ENCODE measurements around the gene FAM219B.

DNA sequence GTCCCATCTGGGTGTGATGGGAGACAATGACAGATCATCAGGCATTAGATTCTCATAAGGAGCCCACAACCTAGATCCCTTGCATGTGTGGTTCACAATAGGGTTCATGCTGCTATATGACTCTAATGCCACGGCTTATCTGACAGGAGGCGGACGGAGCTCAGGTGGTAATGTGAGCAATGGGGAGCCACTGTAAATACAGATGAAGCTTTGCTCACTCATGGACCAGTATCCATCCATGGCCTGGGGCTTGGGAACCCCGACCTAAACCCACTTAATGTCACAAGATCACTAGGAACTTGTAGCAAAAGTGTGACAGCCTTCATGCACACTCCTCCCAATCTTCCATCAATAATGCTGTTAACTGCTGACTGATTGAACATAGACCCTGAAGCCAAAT, 2.0 kb upstream of the FAM219B start:
- TF ChIP-seq FOXK1 (CRISPR knock-in tag; IDR thresholded peaks at IDR 0.05), result no peak
- TF ChIP-seq ZNF532 (CRISPR knock-in tag; IDR thresholded peaks at IDR 0.05; ENCODE audit: borderline replicate concordance), result no peak
- TF ChIP-seq, protein P1, sequence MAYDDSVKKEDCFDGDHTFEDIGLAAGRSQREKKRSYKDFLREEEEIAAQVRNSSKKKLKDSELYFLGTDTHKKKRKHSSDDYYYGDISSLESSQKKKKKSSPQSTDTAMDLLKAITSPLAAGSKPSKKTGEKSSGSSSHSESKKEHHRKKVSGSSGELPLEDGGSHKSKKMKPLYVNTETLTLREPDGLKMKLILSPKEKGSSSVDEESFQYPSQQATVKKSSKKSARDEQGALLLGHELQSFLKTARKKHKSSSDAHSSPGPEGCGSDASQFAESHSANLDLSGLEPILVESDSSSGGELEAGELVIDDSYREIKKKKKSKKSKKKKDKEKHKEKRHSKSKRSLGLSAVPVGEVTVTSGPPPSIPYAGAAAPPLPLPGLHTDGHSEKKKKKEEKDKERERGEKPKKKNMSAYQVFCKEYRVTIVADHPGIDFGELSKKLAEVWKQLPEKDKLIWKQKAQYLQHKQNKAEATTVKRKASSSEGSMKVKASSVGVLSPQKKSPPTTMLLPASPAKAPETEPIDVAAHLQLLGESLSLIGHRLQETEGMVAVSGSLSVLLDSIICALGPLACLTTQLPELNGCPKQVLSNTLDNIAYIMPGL (CRISPR knock-in tag; IDR thresholded peaks at IDR 0.05), result no peak
- TF ChIP-seq, protein P2, sequence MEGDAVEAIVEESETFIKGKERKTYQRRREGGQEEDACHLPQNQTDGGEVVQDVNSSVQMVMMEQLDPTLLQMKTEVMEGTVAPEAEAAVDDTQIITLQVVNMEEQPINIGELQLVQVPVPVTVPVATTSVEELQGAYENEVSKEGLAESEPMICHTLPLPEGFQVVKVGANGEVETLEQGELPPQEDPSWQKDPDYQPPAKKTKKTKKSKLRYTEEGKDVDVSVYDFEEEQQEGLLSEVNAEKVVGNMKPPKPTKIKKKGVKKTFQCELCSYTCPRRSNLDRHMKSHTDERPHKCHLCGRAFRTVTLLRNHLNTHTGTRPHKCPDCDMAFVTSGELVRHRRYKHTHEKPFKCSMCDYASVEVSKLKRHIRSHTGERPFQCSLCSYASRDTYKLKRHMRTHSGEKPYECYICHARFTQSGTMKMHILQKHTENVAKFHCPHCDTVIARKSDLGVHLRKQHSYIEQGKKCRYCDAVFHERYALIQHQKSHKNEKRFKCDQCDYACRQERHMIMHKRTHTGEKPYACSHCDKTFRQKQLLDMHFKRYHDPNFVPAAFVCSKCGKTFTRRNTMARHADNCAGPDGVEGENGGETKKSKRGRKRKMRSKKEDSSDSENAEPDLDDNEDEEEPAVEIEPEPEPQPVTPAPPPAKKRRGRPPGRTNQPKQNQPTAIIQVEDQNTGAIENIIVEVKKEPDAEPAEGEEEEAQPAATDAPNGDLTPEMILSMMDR (IDR thresholded peaks at IDR 0.05), result no peak
- TF ChIP-seq, protein P3, sequence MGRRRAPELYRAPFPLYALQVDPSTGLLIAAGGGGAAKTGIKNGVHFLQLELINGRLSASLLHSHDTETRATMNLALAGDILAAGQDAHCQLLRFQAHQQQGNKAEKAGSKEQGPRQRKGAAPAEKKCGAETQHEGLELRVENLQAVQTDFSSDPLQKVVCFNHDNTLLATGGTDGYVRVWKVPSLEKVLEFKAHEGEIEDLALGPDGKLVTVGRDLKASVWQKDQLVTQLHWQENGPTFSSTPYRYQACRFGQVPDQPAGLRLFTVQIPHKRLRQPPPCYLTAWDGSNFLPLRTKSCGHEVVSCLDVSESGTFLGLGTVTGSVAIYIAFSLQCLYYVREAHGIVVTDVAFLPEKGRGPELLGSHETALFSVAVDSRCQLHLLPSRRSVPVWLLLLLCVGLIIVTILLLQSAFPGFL (CRISPR knock-in tag; IDR thresholded peaks at IDR 0.05; ENCODE audit: borderline replicate concordance), result no peak
- TF ChIP-seq SP1 (CRISPR knock-in tag; conservative IDR thresholded peaks at IDR 0.05), result no peak
- TF ChIP-seq ELF4 (CRISPR knock-in tag; IDR thresholded peaks at IDR 0.05; ENCODE audit: low read depth), result no peak
- TF ChIP-seq, protein P4, sequence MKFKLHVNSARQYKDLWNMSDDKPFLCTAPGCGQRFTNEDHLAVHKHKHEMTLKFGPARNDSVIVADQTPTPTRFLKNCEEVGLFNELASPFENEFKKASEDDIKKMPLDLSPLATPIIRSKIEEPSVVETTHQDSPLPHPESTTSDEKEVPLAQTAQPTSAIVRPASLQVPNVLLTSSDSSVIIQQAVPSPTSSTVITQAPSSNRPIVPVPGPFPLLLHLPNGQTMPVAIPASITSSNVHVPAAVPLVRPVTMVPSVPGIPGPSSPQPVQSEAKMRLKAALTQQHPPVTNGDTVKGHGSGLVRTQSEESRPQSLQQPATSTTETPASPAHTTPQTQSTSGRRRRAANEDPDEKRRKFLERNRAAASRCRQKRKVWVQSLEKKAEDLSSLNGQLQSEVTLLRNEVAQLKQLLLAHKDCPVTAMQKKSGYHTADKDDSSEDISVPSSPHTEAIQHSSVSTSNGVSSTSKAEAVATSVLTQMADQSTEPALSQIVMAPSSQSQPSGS (CRISPR knock-in tag; IDR thresholded peaks at IDR 0.05; ENCODE audit: borderline replicate concordance, low read depth), result no peak
- no peak for TF ChIP-seq MAX (CRISPR knock-in tag; IDR thresholded peaks at IDR 0.05)
- TF ChIP-seq, protein P5, sequence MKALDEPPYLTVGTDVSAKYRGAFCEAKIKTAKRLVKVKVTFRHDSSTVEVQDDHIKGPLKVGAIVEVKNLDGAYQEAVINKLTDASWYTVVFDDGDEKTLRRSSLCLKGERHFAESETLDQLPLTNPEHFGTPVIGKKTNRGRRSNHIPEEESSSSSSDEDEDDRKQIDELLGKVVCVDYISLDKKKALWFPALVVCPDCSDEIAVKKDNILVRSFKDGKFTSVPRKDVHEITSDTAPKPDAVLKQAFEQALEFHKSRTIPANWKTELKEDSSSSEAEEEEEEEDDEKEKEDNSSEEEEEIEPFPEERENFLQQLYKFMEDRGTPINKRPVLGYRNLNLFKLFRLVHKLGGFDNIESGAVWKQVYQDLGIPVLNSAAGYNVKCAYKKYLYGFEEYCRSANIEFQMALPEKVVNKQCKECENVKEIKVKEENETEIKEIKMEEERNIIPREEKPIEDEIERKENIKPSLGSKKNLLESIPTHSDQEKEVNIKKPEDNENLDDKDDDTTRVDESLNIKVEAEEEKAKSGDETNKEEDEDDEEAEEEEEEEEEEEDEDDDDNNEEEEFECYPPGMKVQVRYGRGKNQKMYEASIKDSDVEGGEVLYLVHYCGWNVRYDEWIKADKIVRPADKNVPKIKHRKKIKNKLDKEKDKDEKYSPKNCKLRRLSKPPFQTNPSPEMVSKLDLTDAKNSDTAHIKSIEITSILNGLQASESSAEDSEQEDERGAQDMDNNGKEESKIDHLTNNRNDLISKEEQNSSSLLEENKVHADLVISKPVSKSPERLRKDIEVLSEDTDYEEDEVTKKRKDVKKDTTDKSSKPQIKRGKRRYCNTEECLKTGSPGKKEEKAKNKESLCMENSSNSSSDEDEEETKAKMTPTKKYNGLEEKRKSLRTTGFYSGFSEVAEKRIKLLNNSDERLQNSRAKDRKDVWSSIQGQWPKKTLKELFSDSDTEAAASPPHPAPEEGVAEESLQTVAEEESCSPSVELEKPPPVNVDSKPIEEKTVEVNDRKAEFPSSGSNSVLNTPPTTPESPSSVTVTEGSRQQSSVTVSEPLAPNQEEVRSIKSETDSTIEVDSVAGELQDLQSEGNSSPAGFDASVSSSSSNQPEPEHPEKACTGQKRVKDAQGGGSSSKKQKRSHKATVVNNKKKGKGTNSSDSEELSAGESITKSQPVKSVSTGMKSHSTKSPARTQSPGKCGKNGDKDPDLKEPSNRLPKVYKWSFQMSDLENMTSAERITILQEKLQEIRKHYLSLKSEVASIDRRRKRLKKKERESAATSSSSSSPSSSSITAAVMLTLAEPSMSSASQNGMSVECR (CRISPR knock-in tag; IDR thresholded peaks at IDR 0.05; ENCODE audit: borderline replicate concordance), result no peak
- TF ChIP-seq FOXP4 (CRISPR knock-in tag; IDR thresholded peaks at IDR 0.05), result no peak
- TF ChIP-seq E2F4 (CRISPR knock-in tag; IDR thresholded peaks at IDR 0.05; ENCODE audit: borderline replicate concordance, low read depth), result no peak
